HEK293 (cell line): Measurements from ENCODE around the gene PALM3.

Experiments used
- CTCF ChIA-PET: fragments of 350-600 bp; formaldehyde crosslinking; extraction: SDS; loops from one replicate; lab custom pipeline; 2021; ENCODE audit warnings: antibody characterized with exemption; lab: Yijun Ruan, JAX
- POLR2A ChIA-PET: fragments of 300-600 bp; formaldehyde crosslinking; extraction: SDS; loops from one replicate; lab custom pipeline; 2020; ENCODE audit warnings: antibody characterized with exemption, inconsistent platforms; lab: Yijun Ruan, JAX
- H3K27ac ChIP-seq: fragments of 200-500 bp; sonication (Bioruptor generic); 2 replicates; pipeline ENCODE4 v1.5.1; 2014; ENCODE audit warnings: low read depth, low read length, control low read depth, inconsistent platforms; ENCODE audit errors: extremely low read depth
- H3K36me3 ChIP-seq, 2 experiments: fragments of 200-500 bp in 1 of 2; sonication (Bioruptor generic) in 1 of 2; 1 replicate in 1 of 2; 2 replicates in 1 of 2; pipeline ENCODE4 v1.5.1; 2014 to 2017; ENCODE audit warnings: inconsistent platforms in 2 of 2, low read length in 2 of 2; ENCODE audit not compliant: control insufficient read depth in 2 of 2, insufficient read depth in 1 of 2
- H3K4me1 ChIP-seq: fragments of 200-500 bp; sonication (Bioruptor generic); 2 replicates; pipeline ENCODE4 v1.5.1; 2014; ENCODE audit warnings: mild to moderate bottlenecking, low read length, inconsistent platforms; ENCODE audit not compliant: control insufficient read depth, insufficient read depth
- H3K4me3 ChIP-seq: 2 replicates; pipeline ENCODE4 v1.5.1; 2011; ENCODE audit warnings: low read depth, mild to moderate bottlenecking, control low read depth, low read length, moderate library complexity
- H3K9me3 ChIP-seq: fragments of 200-500 bp; sonication (Bioruptor generic); 2 replicates; pipeline ENCODE4 v1.5.1; 2014; ENCODE audit warnings: low read depth, low read length, inconsistent platforms; ENCODE audit not compliant: control insufficient read depth, insufficient read depth
- HIC1 ChIP-seq: fragments of 450-650 bp; formaldehyde crosslinking; IDR thresholded peaks from 2 replicates; pipeline ENCODE4 v1.5.1; 2016; ENCODE audit warnings: missing biosample characterization, missing genetic modification characterization
- KLF17 ChIP-seq: fragments of 450-650 bp; formaldehyde crosslinking; IDR thresholded peaks from 2 replicates; pipeline ENCODE4 v1.5.1; 2016; ENCODE audit warnings: missing biosample characterization, missing genetic modification characterization
- KLF8 ChIP-seq: fragments of 450-650 bp; formaldehyde crosslinking; IDR thresholded peaks from 2 replicates; pipeline ENCODE4 v1.5.1; 2016; ENCODE audit warnings: missing biosample characterization, missing genetic modification characterization
- KLF9 ChIP-seq: fragments of 450-650 bp; formaldehyde crosslinking; IDR thresholded peaks from 2 replicates; pipeline ENCODE4 v1.5.1; 2016; ENCODE audit warnings: missing biosample characterization, missing genetic modification characterization, low read depth
- PATZ1 ChIP-seq: fragments of 450-650 bp; formaldehyde crosslinking; IDR thresholded peaks from 2 replicates; pipeline ENCODE4 v1.5.1; 2016; ENCODE audit warnings: missing biosample characterization, missing genetic modification characterization
- PRDM10 ChIP-seq: fragments of 450-650 bp; formaldehyde crosslinking; IDR thresholded peaks from 2 replicates; pipeline ENCODE4 v1.5.1; 2016; ENCODE audit warnings: missing biosample characterization, missing genetic modification characterization
- YY2 ChIP-seq: fragments of 450-650 bp; formaldehyde crosslinking; IDR thresholded peaks from 2 replicates; pipeline ENCODE4 v1.5.1; 2016; ENCODE audit warnings: missing biosample characterization, missing genetic modification characterization
- ZBTB20 ChIP-seq: fragments of 450-650 bp; formaldehyde crosslinking; IDR thresholded peaks from 2 replicates; pipeline ENCODE4 v1.5.1; 2016; ENCODE audit warnings: missing biosample characterization, missing genetic modification characterization
- ZBTB8A ChIP-seq: fragments of 450-650 bp; formaldehyde crosslinking; IDR thresholded peaks from 2 replicates; pipeline ENCODE4 v1.5.1; 2016; ENCODE audit warnings: missing biosample characterization, missing genetic modification characterization
- ZEB2 ChIP-seq: fragments of 450-650 bp; formaldehyde crosslinking; IDR thresholded peaks from 2 replicates; pipeline ENCODE4 v1.5.1; 2016; ENCODE audit warnings: missing biosample characterization, missing genetic modification characterization
- ZFHX2 ChIP-seq: fragments of 450-650 bp; formaldehyde crosslinking; conservative IDR thresholded peaks from 2 replicates; pipeline ENCODE4 v1.5.1; 2016; ENCODE audit warnings: missing biosample characterization, missing genetic modification characterization
- ZIC2 ChIP-seq: fragments of 450-650 bp; formaldehyde crosslinking; IDR thresholded peaks from 2 replicates; pipeline ENCODE4 v1.5.1; 2016; ENCODE audit warnings: missing biosample characterization, missing genetic modification characterization
- ZNF174 ChIP-seq: fragments of 450-650 bp; formaldehyde crosslinking; IDR thresholded peaks from 2 replicates; pipeline ENCODE4 v1.5.0; 2017; ENCODE audit warnings: missing biosample characterization, mild to moderate bottlenecking, missing genetic modification characterization
- ZNF366 ChIP-seq: fragments of 450-650 bp; formaldehyde crosslinking; conservative IDR thresholded peaks from 2 replicates; pipeline ENCODE4 v1.5.1; 2016; ENCODE audit warnings: missing biosample characterization, missing genetic modification characterization
- ZNF488 ChIP-seq: fragments of 450-650 bp; formaldehyde crosslinking; IDR thresholded peaks from 2 replicates; pipeline ENCODE4 v1.5.1; 2016; ENCODE audit warnings: missing biosample characterization, missing genetic modification characterization
- ZNF555 ChIP-seq: fragments of 450-650 bp; formaldehyde crosslinking; conservative IDR thresholded peaks from 2 replicates; pipeline ENCODE4 v1.5.1; 2017; ENCODE audit warnings: missing biosample characterization, mild to moderate bottlenecking, missing genetic modification characterization, inconsistent platforms
- ZNF561 ChIP-seq: fragments of 450-650 bp; IDR thresholded peaks from 2 replicates; pipeline ENCODE4 v1.5.1; 2018; ENCODE audit warnings: missing biosample characterization, missing genetic modification characterization, borderline replicate concordance
- ZNF660 ChIP-seq: fragments of 450-650 bp; IDR thresholded peaks from 2 replicates; pipeline ENCODE4 v1.5.1; 2018; ENCODE audit warnings: missing biosample characterization, mild to moderate bottlenecking, missing genetic modification characterization
- ZNF677 ChIP-seq: fragments of 450-650 bp; IDR thresholded peaks from 2 replicates; pipeline ENCODE4 v1.5.0; 2018; ENCODE audit warnings: missing biosample characterization, mild to moderate bottlenecking, missing genetic modification characterization, moderate library complexity
- ZSCAN18 ChIP-seq: fragments of 450-650 bp; formaldehyde crosslinking; IDR thresholded peaks from 2 replicates; pipeline ENCODE4 v1.5.1; 2016; ENCODE audit warnings: missing biosample characterization, missing genetic modification characterization

PALM3 gene

GRCh38 chr19:14073925-14074838, 12.3 kb upstream of the PALM3 start (continued):
- 0 out of 2 replicates have a peak, but pooled peaks have one; percentile 12 for TF ChIP-seq ZBTB20 (tag by site-specific recombination)
- no peak for TF ChIP-seq ZNF677 (tag by site-specific recombination)
- TF ChIP-seq ZFHX2 (tag by site-specific recombination) = peak; percentile 28; the same call in 1 of the 2 replicates
- peak; percentile 94 for TF ChIP-seq PRDM10 (tag by site-specific recombination)
- no peak for TF ChIP-seq ZNF174
- TF ChIP-seq ZNF561 (tag by site-specific recombination) = no peak
- peak; percentile 69 for TF ChIP-seq PATZ1
- 0 out of 2 replicates have a peak, but pooled peaks have one; percentile 17 for TF ChIP-seq ZNF366 (tag by site-specific recombination)
- peak; percentile 27; the same call in 1 of the 2 replicates for TF ChIP-seq KLF9 (tag by site-specific recombination)
- TF ChIP-seq ZBTB8A (tag by site-specific recombination) = peak; percentile 30; the same call in 1 of the 2 replicates
- TF ChIP-seq ZEB2 (tag by site-specific recombination) = peak; percentile 83; the same call in 1 of the 2 replicates
- TF ChIP-seq KLF17 (tag by site-specific recombination) = peak; percentile 18; the same call in 1 of the 2 replicates
- peak; percentile 16; the same call in 1 of the 2 replicates for TF ChIP-seq KLF8 (tag by site-specific recombination)
- TF ChIP-seq YY2 = 0 out of 2 replicates have a peak, but pooled peaks have one; percentile 29

GRCh38 chr19:14073261-14073924, 11.5 kb upstream of the PALM3 start:
- Histone ChIP-seq H3K36me3 (no peaks in the 10 kb centered on the region), H3K4me1 (no peaks in the 10 kb centered on the region), H3K4me3 (peak overlapping the region; percentile 57), H3K9me3 (no peaks in the 10 kb centered on the region), H3K27ac (peak overlapping the region; percentile 44; the same call in 1 of the 2 replicates)
- ChIA-PET CTCF (interaction anchor here (0.6 to 6.2 kb wide), 16 partner anchors 8 to 283 kb away, joined by 3 to 80 read pairs (median 4); partner anchors contain the start of genes IL27RA and PALM3), POLR2A (interaction anchor here (0.6 to 1.6 kb wide), 5 partner anchors 16 to 193 kb away, joined by 3 to 11 read pairs (median 4); partner anchors contain the start of genes ASF1B and CC2D1A)
- peak; percentile 45; the same call in 1 of the 2 replicates for TF ChIP-seq HIC1 (tag by site-specific recombination)
- TF ChIP-seq ZNF555 = no peak
- no peak for TF ChIP-seq ZNF488
- TF ChIP-seq ZNF660 (tag by site-specific recombination) = 0 out of 2 replicates have a peak, but pooled peaks have one; percentile 13
- no peak for TF ChIP-seq ZSCAN18 (tag by site-specific recombination)
- peak; percentile 74; the same call in 1 of the 2 replicates for TF ChIP-seq ZBTB8A (tag by site-specific recombination)
- TF ChIP-seq ZIC2 = peak; percentile 31; the same call in 1 of the 2 replicates
